Tibial nerve (tissue), 4 donors: ENCODE data around the gene STAM.

Source experiments
- EP300 ChIP-seq, 2 donors: sonication (generic); formaldehyde crosslinking; IDR thresholded peaks; one replicate each; pipeline ENCODE4 v1.6.1; 2017; ENCODE audit warnings: antibody characterized with exemption in 2 of 2, mild to moderate bottlenecking in 1 of 2
- POLR2A ChIP-seq, 2 donors: fragments of 450-650 bp; IDR thresholded peaks; one replicate each; pipeline ENCODE4 v1.6.1; 2017; ENCODE audit warnings: antibody characterized with exemption in 2 of 2, mild to moderate bottlenecking in 2 of 2, moderate library complexity in 2 of 2
- TF ChIP-seq, protein P1 (sequence below), 5 experiments: fragments of 200-600 bp in 3 of 5; fragments of 450-650 bp in 2 of 5; sonication (generic) in 3 of 5; IDR thresholded peaks; one replicate each; pipeline ENCODE4 v1.5.1; 2016 to 2019; ENCODE audit warnings: antibody characterized with exemption in 5 of 5, mild to moderate bottlenecking in 3 of 5, moderate library complexity in 2 of 5

DNA sequence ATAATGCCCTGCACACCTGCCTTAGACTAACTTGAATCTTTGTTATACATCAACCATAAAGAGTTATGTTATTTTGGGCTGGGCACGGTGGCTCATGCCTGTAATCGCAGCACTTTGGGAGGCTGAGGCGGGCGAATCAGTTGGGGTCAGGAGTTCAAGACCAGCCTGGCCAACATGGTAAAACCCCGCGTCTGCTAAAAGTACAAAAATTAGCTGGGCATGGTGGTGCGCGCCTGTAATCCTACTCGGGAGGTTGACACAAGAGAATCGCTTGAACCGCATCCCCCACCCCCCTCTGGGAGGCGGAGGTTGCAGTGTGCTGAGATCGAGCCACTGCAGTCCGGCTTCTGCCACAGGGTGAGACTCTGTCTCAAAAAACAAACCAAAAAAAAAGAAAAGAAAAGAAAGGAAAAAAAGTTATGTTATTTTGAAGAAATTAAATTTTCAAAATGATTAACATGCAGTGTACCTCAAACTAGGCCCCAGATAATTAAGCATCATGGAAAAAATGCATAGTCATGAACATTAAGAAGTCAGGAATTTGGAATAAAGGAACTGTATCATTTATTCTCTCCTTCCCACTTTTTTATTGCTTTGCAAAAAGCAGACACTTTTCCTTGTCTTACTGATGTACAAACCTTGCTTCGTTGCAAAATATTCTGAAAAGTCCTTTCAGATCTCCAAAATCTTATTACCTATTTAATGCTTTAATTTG is 43.3 kb downstream of the STAM start:
- TF ChIP-seq, protein P1, sequence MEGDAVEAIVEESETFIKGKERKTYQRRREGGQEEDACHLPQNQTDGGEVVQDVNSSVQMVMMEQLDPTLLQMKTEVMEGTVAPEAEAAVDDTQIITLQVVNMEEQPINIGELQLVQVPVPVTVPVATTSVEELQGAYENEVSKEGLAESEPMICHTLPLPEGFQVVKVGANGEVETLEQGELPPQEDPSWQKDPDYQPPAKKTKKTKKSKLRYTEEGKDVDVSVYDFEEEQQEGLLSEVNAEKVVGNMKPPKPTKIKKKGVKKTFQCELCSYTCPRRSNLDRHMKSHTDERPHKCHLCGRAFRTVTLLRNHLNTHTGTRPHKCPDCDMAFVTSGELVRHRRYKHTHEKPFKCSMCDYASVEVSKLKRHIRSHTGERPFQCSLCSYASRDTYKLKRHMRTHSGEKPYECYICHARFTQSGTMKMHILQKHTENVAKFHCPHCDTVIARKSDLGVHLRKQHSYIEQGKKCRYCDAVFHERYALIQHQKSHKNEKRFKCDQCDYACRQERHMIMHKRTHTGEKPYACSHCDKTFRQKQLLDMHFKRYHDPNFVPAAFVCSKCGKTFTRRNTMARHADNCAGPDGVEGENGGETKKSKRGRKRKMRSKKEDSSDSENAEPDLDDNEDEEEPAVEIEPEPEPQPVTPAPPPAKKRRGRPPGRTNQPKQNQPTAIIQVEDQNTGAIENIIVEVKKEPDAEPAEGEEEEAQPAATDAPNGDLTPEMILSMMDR (IDR thresholded peaks at IDR 0.05) = no peak
- no peak for TF ChIP-seq EP300 (IDR thresholded peaks at IDR 0.05)
- TF ChIP-seq POLR2A (IDR thresholded peaks at IDR 0.05) = no peak
